ENCODE measurements around the gene CDKN2D.

DNA sequence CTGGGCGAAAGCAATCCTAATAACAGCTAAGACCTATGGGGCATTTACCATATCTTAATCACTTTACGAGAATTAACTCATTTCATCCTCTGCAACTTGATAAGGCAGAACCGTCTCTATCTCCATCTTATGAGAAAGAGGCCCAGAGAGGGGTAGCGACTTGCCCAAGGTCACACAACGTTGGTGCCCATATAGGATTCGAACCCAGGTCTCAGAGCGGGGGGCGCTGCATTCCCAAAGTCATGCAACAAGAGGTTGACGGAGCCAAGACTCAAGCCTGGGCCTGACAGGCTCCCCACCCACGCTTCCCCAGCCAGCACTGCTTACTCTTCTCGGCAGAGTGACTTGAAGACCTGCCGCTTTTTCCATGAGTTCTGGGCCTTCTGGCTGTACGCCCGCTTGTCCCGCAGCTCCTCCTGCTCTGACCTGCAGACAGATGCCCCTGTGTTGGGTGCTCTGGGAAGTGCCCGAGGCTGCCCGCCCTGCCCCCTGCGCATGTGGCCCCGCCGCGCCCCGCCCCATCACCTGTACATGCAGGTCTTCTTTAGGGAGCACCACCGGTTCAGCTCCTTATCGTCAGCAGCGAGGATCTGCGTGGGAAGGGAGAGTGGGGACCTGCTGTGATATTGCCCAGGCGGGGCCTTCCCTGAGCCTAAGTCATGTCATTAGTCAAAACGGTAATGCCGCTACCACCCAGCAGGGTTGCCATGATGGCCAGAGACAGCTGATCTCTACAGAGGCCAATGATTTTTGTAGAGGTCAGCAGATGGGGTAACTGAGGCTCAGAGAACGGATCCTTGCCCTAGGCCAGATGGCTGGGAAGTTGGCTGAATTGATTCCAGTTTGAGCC is 13.8 kb downstream of the CDKN2D start:
- no peak; the same call in 1 of the 2 replicates for TF ChIP-seq POLR2AphosphoS5 (IDR thresholded peaks at IDR 0.05; ENCODE audit: low read depth, low read length)
- peak; percentile 13; the same call in 1 of the 2 replicates for TF ChIP-seq POLR2A (IDR thresholded peaks at IDR 0.05; ENCODE audit: low read depth, low read length)
